Chondrocyte (in vitro differentiated cells): ENCODE measurements around the gene TXNRD2. TPM values are rescaled to one million over a fixed set of nuclear protein-coding genes. Genes with fewer than 3 reads are reported as not detected.

Experiments used
- DNase-seq: peaks from one replicate; pipeline ENCODE4 v3.0.0; 2021; ENCODE audit warnings: mixed read lengths, low spot score
- H3K27ac Mint-ChIP-seq: one replicate; pipeline ENCODE4 v1.8.0; 2021; ENCODE audit warnings: mild to moderate bottlenecking, moderate library complexity, mixed read lengths; ENCODE audit not compliant: unreplicated experiment
- H3K27me3 Mint-ChIP-seq: 2 replicates; pipeline ENCODE4 v1.8.0; 2021; ENCODE audit warnings: low read depth, mixed read lengths
- H3K36me3 Mint-ChIP-seq: 2 replicates; pipeline ENCODE4 v1.8.0; 2021; ENCODE audit warnings: low read depth, mixed read lengths
- H3K4me1 Mint-ChIP-seq: 2 replicates; pipeline ENCODE4 v1.8.0; 2021; ENCODE audit warnings: low read depth, mild to moderate bottlenecking, mixed read lengths
- H3K4me3 Mint-ChIP-seq: one replicate; pipeline ENCODE4 v1.8.0; 2021; ENCODE audit warnings: mild to moderate bottlenecking, moderate library complexity, mixed read lengths; ENCODE audit not compliant: unreplicated experiment
- H3K9me3 Mint-ChIP-seq: 2 replicates; pipeline ENCODE4 v1.8.0; 2021; ENCODE audit warnings: low read depth, mixed read lengths
- CTCF ChIP-seq: fragments of 200-600 bp; sonication (generic); IDR thresholded peaks from 2 replicates; pipeline ENCODE4 v1.5.0; 2021; ENCODE audit warnings: antibody characterized with exemption, mild to moderate bottlenecking, moderate library complexity
- total RNA-seq: library from RNA; stranded (reverse); gene quantifications from 3 replicates; pipeline ENCODE4 v1.2.1, GENCODE V29; 2021

The TXNRD2 gene
- total RNA-seq, 1 donor from 2014 or later: 14.1 TPM

GRCh38 chr22:19868773-19869471 is 72.7 kb downstream of the TXNRD2 start:
- peak; percentile 91 for DNase-seq
- H3K27me3 Mint-ChIP-seq: no peaks in the 10 kb centered on the region
- no peaks in the 10 kb centered on the region for H3K36me3 Mint-ChIP-seq
- no peak for TF ChIP-seq CTCF
- H3K4me3 Mint-ChIP-seq: no peak overlapping the region
- peaks cover 15% of the 10 kb centered on the region for H3K4me1 Mint-ChIP-seq
- H3K9me3 Mint-ChIP-seq: no peaks in the 10 kb centered on the region
- H3K27ac Mint-ChIP-seq: no peak overlapping the region

- Mint-ChIP-seq H3K4me3 (no peak overlapping the region), H3K36me3 (no peaks in the 10 kb centered on the region), H3K4me1 (peaks cover 15% of the 10 kb centered on the region), H3K9me3 (no peaks in the 10 kb centered on the region), H3K27me3 (no peaks in the 10 kb centered on the region), H3K27ac (no peak overlapping the region)
- no peak for DNase-seq
- TF ChIP-seq CTCF: no peak
These were observed 73.3 kb downstream of the TXNRD2 start for GRCh38 chr22:19868333-19868732.

GRCh38 chr22:19867617-19868016 is 74.0 kb downstream of the TXNRD2 start:
- H3K4me1 Mint-ChIP-seq: peaks cover 15% of the 10 kb centered on the region
- no peak for DNase-seq
- no peaks in the 10 kb centered on the region for H3K9me3 Mint-ChIP-seq
- H3K4me3 Mint-ChIP-seq: no peak overlapping the region
- H3K27me3 Mint-ChIP-seq: no peaks in the 10 kb centered on the region
- no peaks in the 10 kb centered on the region for H3K36me3 Mint-ChIP-seq
- H3K27ac Mint-ChIP-seq: no peak overlapping the region
- TF ChIP-seq CTCF: no peak

- Mint-ChIP-seq H3K36me3 (no peaks in the 10 kb centered on the region), H3K4me1 (peaks cover 15% of the 10 kb centered on the region), H3K4me3 (no peak overlapping the region), H3K27me3 (no peaks in the 10 kb centered on the region), H3K9me3 (no peaks in the 10 kb centered on the region), H3K27ac (no peak overlapping the region)
- no peak for TF ChIP-seq CTCF
- no peak for DNase-seq
These were observed 75.0 kb downstream of the TXNRD2 start for GRCh38 chr22:19866665-19867009.

GRCh38 chr22:19865141-19865829 is 76.3 kb downstream of the TXNRD2 start:
- Mint-ChIP-seq H3K36me3 (no peaks in the 10 kb centered on the region), H3K9me3 (no peaks in the 10 kb centered on the region), H3K4me1 (peaks cover 15% of the 10 kb centered on the region), H3K27me3 (no peaks in the 10 kb centered on the region), H3K27ac (peak overlapping the region; percentile 38), H3K4me3 (no peak overlapping the region)
- no peak for TF ChIP-seq CTCF
- DNase-seq: no peak
